Vagina (tissue), 2 donors: ENCODE measurements around the gene TBCD.

Source experiments
- CTCF ChIP-seq, 3 experiments: fragments of 450-650 bp in 2 of 3; fragments of 200-600 bp in 1 of 3; sonication (generic) in 1 of 3; IDR thresholded peaks; one replicate each; pipeline ENCODE4 v1.5.1; 2017 to 2019; ENCODE audit warnings: antibody characterized with exemption in 3 of 3, mild to moderate bottlenecking in 2 of 3, moderate library complexity in 2 of 3
- POLR2A ChIP-seq, 2 donors: fragments of 450-650 bp; IDR thresholded peaks; one replicate each; pipeline ENCODE4 v1.6.1; 2017; ENCODE audit warnings: antibody characterized with exemption in 2 of 2, mild to moderate bottlenecking in 2 of 2, moderate library complexity in 2 of 2

- TF ChIP-seq POLR2A (IDR thresholded peaks at IDR 0.05): no peak
- TF ChIP-seq CTCF (IDR thresholded peaks at IDR 0.05): no peak
Measured at GRCh38 chr17:82882715-82883418, 131.0 kb downstream of the TBCD start.
